Activated naive CD8-positive, alpha-beta T cell treated with anti-CD3 and anti-CD28 coated beads, Interleukin-2, amount 50 U/mL, for 16 hours (primary cell): ENCODE results near the gene ZFYVE28.
"Not testable (repeated sequence)": the region's sequence is repeated elsewhere in the genome, so short reads cannot be mapped to it uniquely, and the experiment has no call there.

Experiments used
- DNase-seq: peaks from one replicate; pipeline ENCODE4 v3.0.0-alpha.2; 2020; ENCODE audit warnings: low read depth, low spot score

Gene ZFYVE28

GRCh38 chr4:2390784-2391421, 27.5 kb downstream of the ZFYVE28 start:
- no peak for DNase-seq

GRCh38 chr4:2390146-2390545, 28.3 kb downstream of the ZFYVE28 start:
- DNase-seq: no peak

GRCh38 chr4:2389691-2390090, 28.8 kb downstream of the ZFYVE28 start:
- DNase-seq: no peak

GRCh38 chr4:2388429-2389182, 29.8 kb downstream of the ZFYVE28 start:
- no peak for DNase-seq

GRCh38 chr4:2387829-2388228, 30.6 kb downstream of the ZFYVE28 start:
- DNase-seq: no peak

- no peak for DNase-seq
Measured at GRCh38 chr4:2387218-2387617, 31.2 kb downstream of the ZFYVE28 start.

- no peak for DNase-seq
Measured at GRCh38 chr4:2386717-2387116, 31.7 kb downstream of the ZFYVE28 start.

GRCh38 chr4:2385516-2385915, 32.9 kb downstream of the ZFYVE28 start:
- no peak for DNase-seq

GRCh38 chr4:2384245-2384644, 34.2 kb downstream of the ZFYVE28 start:
- no peak for DNase-seq

- no peak for DNase-seq
Measured at GRCh38 chr4:2383760-2384159, 34.7 kb downstream of the ZFYVE28 start.

- not testable (repeated sequence) for DNase-seq
Measured at GRCh38 chr4:2383220-2383631, 35.2 kb downstream of the ZFYVE28 start.

GRCh38 chr4:2382769-2383202, 35.7 kb downstream of the ZFYVE28 start:
- not testable (repeated sequence) for DNase-seq

- not testable (repeated sequence) for DNase-seq
Measured at GRCh38 chr4:2380589-2380988, 37.9 kb downstream of the ZFYVE28 start.

GRCh38 chr4:2378898-2379297, 39.5 kb downstream of the ZFYVE28 start:
- no peak for DNase-seq

GRCh38 chr4:2378401-2378800, 40.0 kb downstream of the ZFYVE28 start:
- DNase-seq: no peak

- DNase-seq: no peak
Measured at GRCh38 chr4:2377241-2377640, 41.2 kb downstream of the ZFYVE28 start.

- no peak for DNase-seq
Measured at GRCh38 chr4:2375427-2375826, 43.0 kb downstream of the ZFYVE28 start.

- DNase-seq: no peak
Measured at GRCh38 chr4:2373532-2373931, 44.9 kb downstream of the ZFYVE28 start.

- DNase-seq: no peak
Measured at GRCh38 chr4:2372488-2373030, 45.9 kb downstream of the ZFYVE28 start.

GRCh38 chr4:2371765-2372487, 46.5 kb downstream of the ZFYVE28 start:
- no peak for DNase-seq

- no peak for DNase-seq
Measured at GRCh38 chr4:2370597-2371320, 47.7 kb downstream of the ZFYVE28 start.
